ENCODE results near the gene KCNN3.

Gene KCNN3

GRCh38 chr1:154860156-154860870 lies 9.8 kb downstream of the KCNN3 start:
- DNase-seq (ENCODE audit: low spot score): no peak

DNA sequence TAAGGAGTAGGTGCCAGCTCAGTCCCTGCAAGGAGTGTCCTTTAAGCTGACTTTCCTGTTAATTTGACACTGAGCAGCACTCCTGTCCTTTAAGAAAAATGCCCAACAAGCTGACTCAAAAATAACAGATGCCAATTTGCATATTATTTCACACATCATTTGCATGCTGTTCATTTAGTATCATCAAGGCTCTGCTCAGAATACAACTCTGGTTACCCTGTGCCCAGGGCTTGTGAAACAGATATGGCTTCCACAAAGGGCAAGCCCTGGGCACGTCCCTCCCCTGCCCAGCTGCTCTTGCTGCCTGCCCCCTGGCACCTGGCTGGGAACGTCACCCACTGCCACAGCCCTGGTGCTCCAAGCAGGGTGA lies 10.3 kb downstream of the KCNN3 start:
- no peak for DNase-seq (ENCODE audit: low spot score)

- DNase-seq (ENCODE audit: low spot score): no peak
Observed at GRCh38 chr1:154859151-154859785, 10.8 kb downstream of the KCNN3 start.

GRCh38 chr1:154857441-154858215 lies 12.5 kb downstream of the KCNN3 start:
- no peak for DNase-seq (ENCODE audit: low spot score)

DNA sequence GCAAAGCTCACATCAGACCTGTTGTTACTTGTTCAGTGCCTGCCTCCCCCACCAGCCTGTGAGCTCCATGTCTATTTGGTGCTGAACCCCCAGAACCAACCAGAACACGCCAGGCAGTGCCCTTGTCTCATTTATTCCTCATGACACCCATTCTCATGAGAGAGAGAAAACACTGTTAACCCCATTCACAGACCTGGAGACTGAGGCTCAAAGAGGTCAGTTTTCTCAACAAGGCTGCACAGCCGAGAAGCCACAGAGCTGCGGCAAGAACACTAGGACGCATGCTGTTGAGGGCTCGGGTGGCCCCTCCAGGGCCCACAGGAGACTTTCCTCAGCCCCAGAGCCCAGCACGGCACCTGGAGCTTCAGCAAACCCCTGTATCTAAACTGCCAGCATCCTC lies 13.1 kb downstream of the KCNN3 start:
- DNase-seq (ENCODE audit: low spot score): no peak

GRCh38 chr1:154856544-154856943 lies 13.5 kb downstream of the KCNN3 start:
- no peak for DNase-seq (ENCODE audit: low spot score)

- DNase-seq (ENCODE audit: low spot score): no peak
Observed at GRCh38 chr1:154856049-154856448, 14.0 kb downstream of the KCNN3 start.

DNA sequence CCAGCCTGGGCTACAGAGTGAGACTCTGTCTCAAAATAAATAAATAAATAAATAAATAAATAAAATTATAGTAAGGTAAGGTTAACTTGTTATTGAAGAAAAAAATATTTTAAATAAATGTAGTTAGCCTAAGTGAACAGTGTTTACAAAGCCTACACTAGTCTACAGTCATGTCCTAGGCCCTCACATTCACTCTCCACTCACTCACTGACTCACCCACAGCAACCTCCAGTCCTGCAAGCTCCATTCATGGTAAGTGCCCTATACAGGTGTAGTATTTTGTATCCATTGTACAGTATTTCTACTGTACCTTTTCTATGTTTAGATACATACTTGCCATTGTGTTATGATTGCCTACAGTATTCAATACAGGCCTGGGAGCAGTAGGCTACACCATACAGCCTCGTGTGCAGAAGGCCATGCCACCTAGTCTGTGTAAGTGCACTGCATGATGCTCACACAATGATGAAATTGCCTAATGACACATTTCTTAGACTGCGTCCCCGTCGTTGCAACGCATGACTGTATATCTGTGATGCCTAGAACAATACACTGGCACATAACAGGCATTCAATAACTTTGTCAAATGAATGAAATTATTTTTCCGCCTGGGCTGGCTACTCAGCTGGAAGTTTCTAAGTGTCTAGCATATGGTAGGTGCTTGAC lies 14.8 kb downstream of the KCNN3 start:
- no peak for DNase-seq (ENCODE audit: low spot score)

GRCh38 chr1:154852845-154853244 lies 17.2 kb downstream of the KCNN3 start:
- no peak for DNase-seq (ENCODE audit: low spot score)

DNA sequence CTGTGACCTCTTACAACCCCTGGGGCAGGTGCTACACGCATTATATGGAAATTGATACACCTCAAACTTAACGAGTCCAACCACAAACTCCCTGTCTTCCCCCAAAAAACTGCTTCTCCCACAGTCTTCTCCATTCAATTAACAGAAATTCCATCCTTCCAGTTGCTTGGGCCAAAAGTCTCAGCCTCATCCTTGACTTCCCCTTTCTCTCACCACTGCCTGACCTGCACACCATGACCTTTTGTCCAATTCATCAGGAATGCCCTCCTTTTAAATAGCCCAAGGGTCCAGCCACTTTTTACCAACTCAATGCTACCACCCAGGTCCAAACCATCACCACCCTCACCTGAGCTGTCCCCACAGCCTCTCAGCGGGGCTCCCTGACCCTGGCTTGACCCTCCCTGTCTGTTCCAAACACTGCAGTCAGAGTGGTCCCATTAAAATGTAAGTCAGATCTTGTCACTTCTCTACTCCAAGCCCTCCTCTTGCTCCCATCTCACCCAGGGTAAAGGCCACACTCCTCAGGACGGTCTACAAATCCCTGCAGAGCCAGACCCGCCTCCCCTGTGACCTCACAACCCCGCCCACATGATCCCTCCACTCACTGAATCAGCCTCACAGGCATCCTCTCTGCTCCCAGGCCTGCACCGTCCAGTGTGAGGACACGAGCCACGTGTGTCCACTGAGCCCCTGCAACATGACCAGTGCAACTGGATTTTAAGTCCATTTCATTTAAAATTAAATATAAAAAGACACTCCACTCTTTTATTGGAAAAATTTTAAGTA lies 18.5 kb downstream of the KCNN3 start:
- DNase-seq (ENCODE audit: low spot score): no peak

DNA sequence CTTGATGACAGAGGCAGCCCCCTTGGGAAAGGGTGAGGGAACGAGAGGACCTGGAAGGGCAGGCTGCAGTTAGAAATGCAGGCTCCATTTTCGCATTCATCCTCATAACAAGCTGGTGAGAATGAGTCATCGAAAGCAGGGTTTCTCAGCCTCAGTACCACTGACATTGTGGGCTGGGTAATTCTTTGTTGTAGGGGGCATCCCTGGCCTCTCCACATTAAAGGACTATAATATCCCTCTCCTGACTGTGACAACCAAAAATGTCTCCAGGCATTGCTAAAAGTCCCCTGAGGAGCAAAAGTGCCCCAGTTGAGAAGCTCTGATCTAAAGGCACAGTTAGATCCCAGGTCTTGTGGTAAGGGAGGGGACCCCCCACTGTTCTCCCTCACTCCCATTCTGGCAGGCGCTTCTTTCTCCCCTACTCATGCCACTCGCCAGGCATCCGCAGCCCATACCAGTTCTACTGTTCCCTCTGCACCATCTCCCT lies 20.4 kb downstream of the KCNN3 start:
- DNase-seq (ENCODE audit: low spot score): no peak

- no peak for DNase-seq (ENCODE audit: low spot score)
Observed at GRCh38 chr1:154848983-154849382, 21.1 kb downstream of the KCNN3 start.

- no peak for DNase-seq (ENCODE audit: low spot score)
Observed at GRCh38 chr1:154847891-154848290, 22.2 kb downstream of the KCNN3 start.

GRCh38 chr1:154846565-154847442 lies 23.3 kb downstream of the KCNN3 start:
- no peak for DNase-seq (ENCODE audit: low spot score)

- no peak for DNase-seq (ENCODE audit: low spot score)
Observed at GRCh38 chr1:154845879-154846278, 24.2 kb downstream of the KCNN3 start.

DNA sequence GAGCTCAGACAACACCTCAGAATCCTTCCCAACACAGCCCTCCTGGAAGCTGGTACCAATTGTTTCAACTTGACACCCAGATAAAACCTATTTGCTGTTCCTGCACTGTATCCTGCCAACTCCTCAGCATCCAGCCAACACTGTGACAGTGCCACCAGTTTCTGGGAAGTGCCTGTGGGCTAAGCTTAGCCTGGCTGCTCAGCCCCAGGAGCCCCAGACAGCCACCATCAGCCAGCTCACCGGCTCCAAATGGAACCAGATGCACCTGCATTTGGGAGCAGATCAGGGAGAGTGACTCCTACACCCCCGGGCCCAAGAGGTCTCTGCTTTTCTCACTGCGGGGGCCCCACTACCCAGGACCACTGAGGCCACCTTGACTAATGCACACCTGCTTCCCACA lies 24.9 kb downstream of the KCNN3 start:
- DNase-seq (ENCODE audit: low spot score): no peak

GRCh38 chr1:154844297-154844681 lies 25.8 kb downstream of the KCNN3 start:
- no peak for DNase-seq (ENCODE audit: low spot score)

DNA sequence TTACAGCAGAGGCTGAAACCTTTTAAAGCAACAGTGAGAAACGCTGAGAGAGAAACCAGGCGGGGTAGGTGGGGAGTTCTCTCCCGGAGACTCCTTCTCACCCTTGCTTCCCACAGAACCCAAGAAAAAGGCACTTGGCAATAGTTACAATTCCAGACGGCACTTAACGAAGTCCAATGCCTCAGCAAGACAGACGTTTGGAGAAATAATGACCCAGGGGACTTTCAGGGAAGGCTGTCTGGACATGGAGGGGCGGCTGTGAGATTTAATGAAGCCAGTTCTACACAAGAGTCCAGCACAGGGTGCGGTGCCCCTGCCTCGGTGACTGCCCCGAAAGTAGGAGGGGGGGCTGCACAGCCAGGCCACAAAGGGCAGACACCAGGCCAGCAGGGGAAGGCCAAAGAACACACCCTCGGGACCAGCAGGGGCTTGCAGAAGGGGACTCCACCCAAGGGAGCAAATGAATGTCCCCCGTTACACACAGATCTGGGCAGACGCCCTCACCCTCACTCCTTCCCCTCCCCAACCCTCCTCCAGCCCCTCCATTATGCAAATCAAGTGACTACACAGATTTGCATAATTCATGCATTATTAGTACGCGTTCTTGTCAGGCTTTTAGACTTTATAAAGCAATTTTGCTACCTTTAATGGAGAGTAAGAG lies 26.3 kb downstream of the KCNN3 start:
- DNase-seq (ENCODE audit: low spot score): no peak

DNA sequence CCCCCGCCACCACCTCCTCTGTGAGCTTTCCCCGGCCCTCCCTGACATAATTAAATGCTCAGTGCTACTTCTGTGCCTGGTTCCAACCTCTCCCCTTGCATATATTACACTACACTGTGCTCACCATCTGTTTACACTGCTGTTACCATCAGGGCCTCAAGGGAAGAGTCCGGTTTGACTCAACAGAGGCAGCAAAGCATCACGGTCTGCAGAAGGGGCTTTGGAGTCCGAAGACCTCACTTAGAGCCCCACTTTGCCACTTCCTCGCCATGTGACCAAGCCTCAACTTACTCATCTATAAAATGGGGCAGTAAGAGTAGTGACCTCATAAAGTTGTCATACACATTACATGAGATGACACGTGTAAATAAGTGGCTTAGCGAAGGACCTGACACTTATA lies 27.4 kb downstream of the KCNN3 start:
- no peak for DNase-seq (ENCODE audit: low spot score)

DNA sequence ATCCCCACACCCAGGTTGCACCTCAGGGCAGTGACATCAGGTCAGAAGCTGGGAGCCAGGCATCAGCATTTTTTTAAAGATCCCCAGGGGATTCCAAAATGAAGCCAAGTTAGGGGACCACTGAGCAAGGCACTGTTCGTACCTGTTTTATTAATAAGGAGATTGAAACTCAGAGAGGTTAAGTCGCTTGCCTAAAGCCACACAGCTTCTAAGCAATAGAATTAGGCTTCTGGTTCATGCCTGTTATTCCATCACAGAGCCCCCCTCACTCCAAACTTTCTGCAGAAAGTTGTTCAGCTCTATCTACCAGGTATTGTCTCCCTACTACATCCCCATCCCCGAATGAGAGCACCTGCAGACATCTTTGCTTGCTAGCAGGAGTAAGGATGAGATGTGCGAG lies 28.7 kb downstream of the KCNN3 start:
- no peak for DNase-seq (ENCODE audit: low spot score)
